HG03139 (cell line): ENCODE data around the gene ALKBH3.
A peak's percentile ranks its signal among the peaks of the same experiment; 100 is the strongest.

Source experiments
- ATAC-seq: cut with Tn5 transposase; IDR thresholded peaks from one replicate; pipeline ENCODE4 v1.9.1; 2021; ENCODE audit not compliant: unreplicated experiment

The ALKBH3 gene

GRCh38 chr11:43880640-43881159 is at the start of gene ALKBH3:
ALKBH3 (plus strand) TSS chr11:43880831; CDS start chr11:43882653, 1,822 bp downstream.
- peak; percentile 97 for ATAC-seq

- no peak for ATAC-seq
Measured at GRCh38 chr11:43830928-43831440, 49.6 kb upstream of the ALKBH3 start.

- no peak for ATAC-seq
Measured at GRCh38 chr11:43832536-43832935, 48.1 kb upstream of the ALKBH3 start.

DNA sequence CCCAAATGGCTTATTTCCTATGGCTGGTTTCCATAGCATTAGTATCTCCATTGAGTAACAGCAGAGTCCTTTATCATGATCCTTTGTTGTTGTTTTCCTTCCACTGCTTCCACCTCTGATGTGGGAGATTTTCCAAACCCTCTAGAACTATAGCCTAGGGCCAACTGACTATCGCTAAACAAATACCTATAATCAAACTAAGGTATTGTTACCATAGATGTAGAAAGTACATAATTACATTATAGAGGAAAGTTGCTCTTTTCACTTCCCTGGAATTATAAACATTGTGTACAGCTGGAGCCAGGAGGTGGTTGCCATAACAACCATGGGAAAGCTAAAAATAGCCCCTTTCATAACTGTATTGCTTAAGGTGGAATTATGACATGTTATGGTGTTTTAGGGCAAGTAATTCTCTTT is 47.0 kb upstream of the ALKBH3 start:
- no peak for ATAC-seq

DNA sequence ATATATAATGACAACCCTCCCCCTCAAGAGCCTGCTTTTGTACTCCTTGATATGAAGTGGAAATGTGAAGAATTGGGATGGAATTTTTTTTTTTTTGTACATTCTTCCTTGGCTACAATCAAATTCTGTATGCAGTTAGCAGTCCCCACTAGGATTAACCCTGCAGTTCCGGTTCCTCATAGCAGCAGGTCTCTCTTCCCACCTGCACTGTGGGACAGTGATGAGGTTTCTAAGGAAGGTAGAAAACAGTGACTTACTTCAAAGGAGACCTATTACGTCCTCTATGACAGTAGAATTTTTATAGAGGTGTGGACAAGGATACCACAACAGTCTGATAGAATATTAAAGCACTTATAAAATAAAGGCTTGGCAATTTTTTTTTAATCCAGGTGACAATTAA is 46.3 kb upstream of the ALKBH3 start:
- no peak for ATAC-seq

GRCh38 chr11:43835104-43835503 is 45.5 kb upstream of the ALKBH3 start:
- no peak for ATAC-seq

- ATAC-seq = no peak
Measured at GRCh38 chr11:43837879-43838278, 42.8 kb upstream of the ALKBH3 start.

GRCh38 chr11:43842021-43842420 is 38.6 kb upstream of the ALKBH3 start:
- no peak for ATAC-seq

- ATAC-seq = no peak
Measured at GRCh38 chr11:43845816-43846215, 34.8 kb upstream of the ALKBH3 start.

DNA sequence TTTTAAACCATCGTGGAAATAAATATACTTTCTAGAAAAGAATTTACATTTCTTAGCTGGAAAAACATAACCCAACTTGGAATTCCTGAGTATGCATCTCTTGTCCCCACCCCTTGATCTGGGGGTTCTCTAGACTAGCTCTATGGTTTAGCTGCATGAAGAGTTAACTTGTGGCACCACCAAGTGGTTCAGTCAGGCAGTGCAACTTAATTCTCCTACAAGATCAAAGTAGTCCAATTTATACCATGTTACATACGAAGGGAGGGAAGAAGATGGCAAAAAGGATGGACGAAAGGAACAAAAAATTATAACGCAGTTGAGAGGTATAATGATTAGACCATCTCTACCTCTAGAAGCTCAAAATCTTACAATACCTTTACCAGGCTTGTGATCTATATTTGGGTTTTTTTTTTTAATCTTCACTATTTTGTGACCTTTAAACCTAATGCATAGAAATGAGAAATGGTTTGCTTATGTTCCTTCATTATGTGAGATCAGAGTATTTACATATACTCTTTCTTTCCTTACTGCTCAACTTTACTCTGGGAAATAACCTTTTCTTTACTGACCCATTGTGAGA is 28.5 kb upstream of the ALKBH3 start:
- peak; percentile 91 for ATAC-seq

DNA sequence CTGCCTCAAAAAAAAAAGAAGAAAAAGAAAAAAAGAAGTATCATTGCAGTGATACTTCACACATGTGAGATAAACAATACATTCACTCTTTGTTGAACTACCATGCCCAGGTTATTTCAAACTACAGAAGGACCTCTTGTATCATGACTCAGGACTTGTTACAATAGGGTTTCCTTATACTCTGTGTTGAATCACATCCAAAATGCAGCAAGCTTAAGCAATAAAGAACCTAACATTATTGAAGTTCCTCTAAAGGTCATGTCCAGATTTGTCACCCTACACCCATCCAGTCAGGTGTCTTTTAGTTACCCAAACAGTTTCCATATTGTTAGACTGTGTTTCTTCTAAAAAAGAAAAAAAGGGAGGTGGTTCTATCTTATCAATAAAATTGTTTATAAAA is 26.9 kb upstream of the ALKBH3 start:
- ATAC-seq = no peak

GRCh38 chr11:43856993-43857392 is 23.6 kb upstream of the ALKBH3 start:
- ATAC-seq = no peak

GRCh38 chr11:43861141-43861540 is 19.5 kb upstream of the ALKBH3 start:
- no peak for ATAC-seq

GRCh38 chr11:43866520-43866919 is 14.1 kb upstream of the ALKBH3 start:
- ATAC-seq = no peak

GRCh38 chr11:43866969-43867368 is 13.7 kb upstream of the ALKBH3 start:
- ATAC-seq = no peak

DNA sequence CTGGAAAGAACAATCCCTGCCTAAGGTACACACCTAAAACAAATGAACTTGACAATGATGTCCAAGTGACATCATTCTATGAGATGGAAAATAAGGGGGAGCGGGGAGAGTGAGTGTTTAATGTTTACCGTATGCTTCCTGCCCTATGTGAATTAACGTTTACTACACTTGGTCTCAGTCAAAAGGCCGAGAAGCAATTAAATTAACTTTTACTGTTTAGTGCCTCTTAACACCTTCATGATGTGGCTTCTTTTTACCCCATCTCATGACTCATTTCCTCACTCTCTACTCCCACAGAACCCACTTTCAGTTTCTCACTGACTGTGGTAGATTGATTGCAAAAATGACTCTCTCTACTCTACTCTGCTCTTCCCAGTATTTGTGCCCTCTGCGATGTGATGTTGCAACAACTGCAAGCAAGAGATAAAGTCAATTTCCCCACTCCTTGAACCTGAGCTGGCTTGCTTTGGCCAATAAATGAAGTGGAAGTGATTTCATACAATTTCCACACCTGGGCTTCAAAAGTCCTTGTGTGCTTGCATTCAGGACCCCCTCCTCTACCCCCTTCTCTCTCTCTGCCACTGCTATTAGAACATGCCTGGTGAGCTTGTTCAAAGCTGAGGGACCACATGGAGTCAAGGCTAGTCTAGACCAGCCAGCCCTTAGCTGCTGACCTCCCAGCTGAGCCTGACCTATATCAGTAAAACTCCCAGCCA is 11.6 kb upstream of the ALKBH3 start:
- peak; percentile 100 for ATAC-seq

GRCh38 chr11:43871051-43871450 is 9.6 kb upstream of the ALKBH3 start:
- no peak for ATAC-seq

DNA sequence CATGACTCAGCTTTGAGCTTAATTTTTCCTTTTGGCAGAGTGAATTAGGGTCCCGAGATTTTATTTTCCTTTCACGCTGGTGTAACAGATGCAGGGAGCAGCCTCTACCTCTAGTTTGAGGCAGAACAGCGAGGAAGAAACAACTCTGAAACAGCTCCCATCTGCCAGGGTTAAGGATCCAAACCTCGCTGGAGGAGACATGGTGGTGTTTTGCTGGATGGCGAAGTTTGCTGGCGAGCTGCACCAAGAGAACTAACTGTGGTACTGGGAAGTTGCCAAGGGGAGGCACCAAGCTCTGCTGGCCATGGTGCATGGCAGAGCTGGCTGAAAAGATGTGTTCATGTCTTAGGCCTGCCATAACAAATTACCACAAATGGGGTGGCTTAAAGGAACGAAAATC is 7.6 kb upstream of the ALKBH3 start:
- no peak for ATAC-seq

GRCh38 chr11:43874078-43874477 is 6.6 kb upstream of the ALKBH3 start:
- no peak for ATAC-seq

DNA sequence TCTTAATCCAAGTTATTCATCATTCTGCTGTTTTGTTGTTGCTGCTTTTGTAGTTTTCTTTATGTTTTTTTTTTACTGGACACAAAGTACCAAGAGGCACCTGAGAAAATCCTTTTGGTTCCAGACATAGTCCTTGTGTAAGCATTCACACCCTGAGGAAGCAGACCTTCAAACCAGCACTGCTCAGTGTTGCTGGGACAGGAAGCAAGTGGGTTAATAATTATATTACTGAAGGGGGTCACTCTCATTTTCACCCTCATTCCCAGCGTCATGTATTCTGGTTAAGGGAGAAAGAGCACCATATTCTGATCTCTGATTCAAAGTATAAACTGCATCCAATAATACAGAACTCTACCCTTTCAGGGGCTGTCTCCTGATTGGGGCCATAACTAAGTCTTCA is 5.9 kb upstream of the ALKBH3 start:
- ATAC-seq = peak; percentile 81

DNA sequence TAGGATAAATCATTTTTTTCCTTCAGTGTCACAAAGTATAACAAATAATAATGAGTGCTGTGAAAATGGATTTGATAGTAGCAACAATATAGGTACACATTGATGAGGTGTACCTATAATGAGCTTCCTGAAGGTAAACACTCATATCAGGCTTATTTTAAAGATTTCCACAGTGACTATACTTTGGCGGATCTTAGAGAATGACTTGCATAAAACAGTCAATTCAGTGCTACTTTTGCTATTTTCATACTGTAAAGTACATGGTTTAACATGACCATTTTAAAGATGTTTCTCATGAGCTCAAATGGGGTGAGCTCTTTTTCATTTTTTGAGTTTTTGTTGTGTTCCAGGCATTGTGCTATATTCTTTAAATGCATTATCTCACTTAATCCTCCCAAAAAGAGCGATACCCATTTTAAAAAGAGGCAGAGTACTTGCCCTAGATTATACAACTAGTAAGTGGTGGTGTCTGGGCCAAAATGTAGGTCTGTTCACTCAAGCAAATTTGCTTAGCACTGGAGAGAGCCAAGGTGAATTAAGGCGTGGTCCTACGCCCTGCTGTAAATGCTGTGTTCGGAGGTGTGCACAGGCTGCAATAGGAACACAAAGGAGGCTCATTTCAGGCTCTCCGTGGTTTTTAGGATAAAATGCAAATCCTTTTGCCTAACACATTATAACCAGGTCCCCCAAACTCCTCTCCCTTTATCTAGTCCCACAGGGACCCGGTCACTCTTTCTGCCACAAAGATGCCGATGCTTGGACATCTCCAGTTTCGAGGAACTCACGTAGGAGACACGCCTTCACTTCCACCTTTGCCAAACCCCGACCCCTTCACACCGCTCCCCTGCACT is 617 bp upstream of the ALKBH3 start:
- ATAC-seq = no peak
